HG03442 (cell line): ENCODE results near the gene CCDC13.
"Not testable (repeated sequence)": the region's sequence is repeated elsewhere in the genome, so short reads cannot be mapped to it uniquely, and the experiment has no call there.

Experiments used
- ATAC-seq: cut with Tn5 transposase; IDR thresholded peaks from one replicate; pipeline ENCODE4 v1.9.1; 2021; ENCODE audit warnings: mild to moderate bottlenecking, moderate library complexity; ENCODE audit not compliant: unreplicated experiment

CCDC13 gene

GRCh38 chr3:42772670-42773408 is at the start of gene CCDC13:
CCDC13 (minus strand) TSS chr3:42773253; CDS start chr3:42758345, 14,908 bp downstream.
- peak; percentile 95 for ATAC-seq

GRCh38 chr3:42822828-42823227 is 49.8 kb upstream of the CCDC13 start:
- no peak for ATAC-seq

GRCh38 chr3:42820746-42821051 is 47.6 kb upstream of the CCDC13 start:
- ATAC-seq, result no peak

GRCh38 chr3:42819351-42819965 is 46.4 kb upstream of the CCDC13 start:
- ATAC-seq, result no peak

GRCh38 chr3:42815826-42816225 is 42.8 kb upstream of the CCDC13 start:
- no peak for ATAC-seq

- no peak for ATAC-seq
These were observed 42.0 kb upstream of the CCDC13 start for GRCh38 chr3:42814914-42815507.

GRCh38 chr3:42814246-42814645 is 41.2 kb upstream of the CCDC13 start:
- ATAC-seq, result no peak

- not testable (repeated sequence) for ATAC-seq
These were observed 38.2 kb upstream of the CCDC13 start for GRCh38 chr3:42811118-42811883.

- ATAC-seq, result not testable (repeated sequence)
These were observed 37.7 kb upstream of the CCDC13 start for GRCh38 chr3:42810706-42811105.

GRCh38 chr3:42809202-42809601 is 36.1 kb upstream of the CCDC13 start, which contains the start of gene ACKR2:
ACKR2 (plus strand) TSS chr3:42809445; CDS start chr3:42864503, 55,058 bp downstream.
- ATAC-seq, result no peak

GRCh38 chr3:42807929-42808328 is 34.9 kb upstream of the CCDC13 start:
- no peak for ATAC-seq

GRCh38 chr3:42805141-42805821 is 32.2 kb upstream of the CCDC13 start:
- no peak for ATAC-seq

- no peak for ATAC-seq
These were observed 31.7 kb upstream of the CCDC13 start for GRCh38 chr3:42804831-42805132.

- peak; percentile 98 for ATAC-seq
These were observed 31.2 kb upstream of the CCDC13 start, which contains the start of gene HIGD1A for GRCh38 chr3:42804106-42804830. HIGD1A (minus strand) TSS chr3:42804490; CDS start chr3:42794253, 10,237 bp downstream.

- peak; percentile 22 for ATAC-seq
These were observed 30.5 kb upstream of the CCDC13 start for GRCh38 chr3:42803414-42804105.

GRCh38 chr3:42802876-42803413 is 29.9 kb upstream of the CCDC13 start:
- no peak for ATAC-seq

- no peak for ATAC-seq
These were observed 28.7 kb upstream of the CCDC13 start for GRCh38 chr3:42801784-42802183.

- ATAC-seq, result no peak
These were observed 28.1 kb upstream of the CCDC13 start for GRCh38 chr3:42801048-42801620.

- no peak for ATAC-seq
These were observed 27.2 kb upstream of the CCDC13 start for GRCh38 chr3:42800251-42800650.
